CD14-positive monocyte (primary cell): ENCODE results near the gene VSX2. TPM values are rescaled to one million over a fixed set of nuclear protein-coding genes. Genes with fewer than 3 reads are reported as not detected.
A peak's percentile ranks its signal among the peaks of the same experiment; 100 is the strongest.

Source experiments
- DNase-seq, 3 donors: peaks; one replicate each; pipeline ENCODE4 v3.0.0-alpha.2; 2011 to 2022
- H2AFZ ChIP-seq: 2 replicates; pipeline ENCODE4 v1.6.0; 2012; ENCODE audit warnings: mild to moderate bottlenecking, low read depth, low read length, inconsistent platforms; ENCODE audit not compliant: insufficient read depth, poor library complexity, severe bottlenecking
- H3K27ac ChIP-seq, 2 donors: 1 replicate in 1 of 2; 2 replicates in 1 of 2; pipeline ENCODE4 v1.5.1; 2012 to 2013; ENCODE audit warnings: low read length in 2 of 2, control low read depth in 1 of 2, inconsistent platforms in 1 of 2, low read depth in 1 of 2, mild to moderate bottlenecking in 1 of 2
- H3K27me3 ChIP-seq, 2 donors: one replicate each; pipeline versions ENCODE4 v1.6.0 to v1.6.1; 2011 to 2013; ENCODE audit warnings: low read length in 2 of 2; ENCODE audit not compliant: control insufficient read depth in 2 of 2, insufficient read depth in 2 of 2
- H3K36me3 ChIP-seq, 2 donors: replicated peaks in 1 of 2; 1 replicate in 1 of 2; 2 replicates in 1 of 2; pipeline versions ENCODE4 v1.5.1 to v1.6.1; 2012 to 2013; ENCODE audit warnings: low read length in 2 of 2, control low read depth in 1 of 2, inconsistent platforms in 1 of 2, mild to moderate bottlenecking in 1 of 2; ENCODE audit not compliant: insufficient read depth in 2 of 2, control insufficient read depth in 1 of 2
- H3K4me1 ChIP-seq, 2 donors: 1 replicate in 1 of 2; 2 replicates in 1 of 2; pipeline versions ENCODE4 v1.5.1 to v1.6.1; 2012 to 2013; ENCODE audit warnings: low read length in 2 of 2, control low read depth in 1 of 2, inconsistent platforms in 1 of 2, mild to moderate bottlenecking in 1 of 2, moderate library complexity in 1 of 2; ENCODE audit not compliant: insufficient read depth in 2 of 2, control insufficient read depth in 1 of 2
- H3K4me2 ChIP-seq: replicated peaks from 2 replicates; pipeline ENCODE3; 2012; ENCODE audit warnings: low read length, moderate library complexity, mild to moderate bottlenecking; ENCODE audit not compliant: poor library complexity, severe bottlenecking; ENCODE audit errors: extremely low read depth
- H3K4me3 ChIP-seq, 3 experiments: fragments of 200-600 bp in 1 of 3; sonication (generic) in 1 of 3; replicated peaks in 1 of 3; 1 replicate in 2 of 3; 2 replicates in 1 of 3; pipeline ENCODE4 v1.5.1; 2011 to 2013; ENCODE audit warnings: low read length in 3 of 3, mild to moderate bottlenecking in 3 of 3, control low read depth in 2 of 3, low read depth in 2 of 3, inconsistent platforms in 1 of 3, moderate library complexity in 1 of 3
- H3K79me2 ChIP-seq: 2 replicates; pipeline ENCODE4 v1.6.0; 2012; ENCODE audit warnings: mild to moderate bottlenecking, control low read depth, inconsistent platforms, low read length, moderate library complexity; ENCODE audit not compliant: insufficient read depth
- H3K9ac ChIP-seq: 2 replicates; pipeline ENCODE4 v1.6.0; 2017; ENCODE audit warnings: low read length, mild to moderate bottlenecking; ENCODE audit not compliant: insufficient read depth, poor library complexity, severe bottlenecking
- H3K9me3 ChIP-seq, 2 donors: replicated peaks in 1 of 2; 1 replicate in 1 of 2; 2 replicates in 1 of 2; pipeline versions ENCODE4 v1.5.1 to v1.6.1; 2012 to 2013; ENCODE audit warnings: low read length in 2 of 2, control low read depth in 1 of 2; ENCODE audit not compliant: control insufficient read depth in 1 of 2, insufficient read depth in 1 of 2
- H4K20me1 ChIP-seq: 2 replicates; pipeline ENCODE4 v1.6.0; 2012; ENCODE audit warnings: mild to moderate bottlenecking, low read length, control low read depth, moderate library complexity; ENCODE audit not compliant: insufficient read depth
- H3K27ac Mint-ChIP-seq, 7 donors: one replicate each; pipeline ENCODE4 v1.8.0; 2020; ENCODE audit warnings: mild to moderate bottlenecking in 7 of 7, mixed read lengths in 7 of 7, moderate library complexity in 6 of 7, inconsistent platforms in 2 of 7
- H3K27me3 Mint-ChIP-seq, 3 donors: one replicate each; pipeline ENCODE4 v1.8.0; 2021 to 2022; ENCODE audit warnings: low read depth in 3 of 3, mild to moderate bottlenecking in 3 of 3, mixed read lengths in 3 of 3, moderate library complexity in 3 of 3, inconsistent platforms in 1 of 3
- H3K36me3 Mint-ChIP-seq, 2 donors: one replicate each; pipeline ENCODE4 v1.8.0; 2020; ENCODE audit warnings: mixed read lengths in 2 of 2, inconsistent platforms in 1 of 2, mild to moderate bottlenecking in 1 of 2
- H3K4me1 Mint-ChIP-seq: one replicate; pipeline ENCODE4 v1.8.0; 2020; ENCODE audit warnings: mild to moderate bottlenecking, mixed read lengths
- H3K4me3 Mint-ChIP-seq, 2 donors: one replicate each; pipeline ENCODE4 v1.8.0; 2020; ENCODE audit warnings: mild to moderate bottlenecking in 2 of 2, mixed read lengths in 2 of 2, moderate library complexity in 1 of 2
- H3K9me3 Mint-ChIP-seq, 7 donors: one replicate each; pipeline ENCODE4 v1.8.0; 2020 to 2022; ENCODE audit warnings: mixed read lengths in 7 of 7, mild to moderate bottlenecking in 6 of 7, moderate library complexity in 6 of 7, inconsistent platforms in 2 of 7
- CTCF ChIP-seq: fragments of 200-600 bp; IDR thresholded peaks from one replicate; pipeline ENCODE4 v1.8.0; 2022; ENCODE audit warnings: antibody characterized with exemption, mild to moderate bottlenecking
- WGBS: methylation state at CpG from one replicate; pipeline ENCODE4 v1.1.5; 2013; ENCODE audit warnings: missing lambda C conversion rate; ENCODE audit not compliant: insufficient coverage; 5-methylcytosine and 5-hydroxymethylcytosine counted together
- intact Hi-C, 2 donors: fragments of 100-400 bp; cut with micrococcal nuclease; formaldehyde crosslinking; loops; one replicate each; pipeline versions ENCODE4 v1.15.0 to v1.15.1; 2023
- polyA plus RNA-seq, 3 donors: library from polyadenylated mRNA; depleted of rRNA in 1 of 3; unstranded in 2 of 3; stranded (reverse) in 1 of 3; fragments of 300-500 nt in 2 of 3; fragments of >200 nt in 1 of 3; fragmentation: Illumina TruSeq in 2 of 3; gene quantifications; 1 replicate in 2 of 3; 2 replicates in 1 of 3; pipeline ENCODE4 v1.2.3, GENCODE V29; 2012 to 2021

The VSX2 gene
- polyA plus RNA-seq, 3 donors: not detected

- Histone ChIP-seq H3K9ac (no peak overlapping the region), H3K79me2 (no peaks in the 10 kb centered on the region), H3K9me3 (peaks cover 0 to 47% of the 10 kb centered on the region in 2 donors), H3K27ac (no peak overlapping the region), H4K20me1 (no peaks in the 10 kb centered on the region), H3K27me3 (peaks cover 70 to 95% of the 10 kb centered on the region in 2 donors), H3K4me3 (peak overlapping the region in 1 of 3 experiments; percentile 39), H3K4me1 (peaks cover 14 to 15% of the 10 kb centered on the region in 2 donors), H2AFZ (no peak overlapping the region), H3K36me3 (no peaks in the 10 kb centered on the region), H3K4me2 (peak overlapping the region; percentile 42)
- WGBS: 3% methylated on average over 78 of the region's 80 CpGs
- no peak for TF ChIP-seq CTCF
- Mint-ChIP-seq H3K9me3 (peaks cover 0 to 15% (median 5%) of the 10 kb centered on the region in 7 donors), H3K4me1 (peaks cover 23% of the 10 kb centered on the region), H3K4me3 (peak overlapping the region; percentile 27 to 81), H3K27ac (no peak overlapping the region), H3K27me3 (peaks cover 91 to 100% (median 94%) of the 10 kb centered on the region in 3 donors), H3K36me3 (peaks cover 0 to 5% of the 10 kb centered on the region in 2 donors)
- intact Hi-C loops: no loop called here
- no peak for DNase-seq
Observed at GRCh38 chr14:74240794-74241651, 1.8 kb downstream of the VSX2 start.

GRCh38 chr14:74241652-74242017 is 2.4 kb downstream of the VSX2 start:
- peaks cover 70 to 98% of the 10 kb centered on the region in 2 donors for H3K27me3 ChIP-seq
- TF ChIP-seq CTCF: no peak
- H3K27ac ChIP-seq: no peak overlapping the region
- Mint-ChIP-seq H3K4me1 (peaks cover 23% of the 10 kb centered on the region), H3K27me3 (peaks cover 87 to 100% (median 91%) of the 10 kb centered on the region in 3 donors), H3K4me3 (peak overlapping the region; percentile 27 to 77), H3K27ac (peak overlapping the region in 1 of 7 donors; percentile 6), H3K9me3 (peaks cover 0 to 15% (median 5%) of the 10 kb centered on the region in 7 donors), H3K36me3 (peaks cover 0 to 5% of the 10 kb centered on the region in 2 donors)
- H3K36me3 ChIP-seq: no peaks in the 10 kb centered on the region
- no peaks in the 10 kb centered on the region for H4K20me1 ChIP-seq
- DNase-seq: no peak
- no peak overlapping the region for H3K9ac ChIP-seq
- intact Hi-C loops: no loop called here
- no peak overlapping the region for H3K4me2 ChIP-seq
- no peaks in the 10 kb centered on the region for H3K79me2 ChIP-seq
- WGBS: 4% methylated on average over 10 of the region's 14 CpGs
- H2AFZ ChIP-seq: no peak overlapping the region
- H3K9me3 ChIP-seq: peaks cover 0 to 47% of the 10 kb centered on the region in 2 donors
- peaks cover 14 to 15% of the 10 kb centered on the region in 2 donors for H3K4me1 ChIP-seq
- no peak overlapping the region for H3K4me3 ChIP-seq
